Fibroblast of pulmonary artery (primary cell): ENCODE results near the gene TRIO.

Experiments used
- DNase-seq: peaks from one replicate; pipeline ENCODE4 v3.0.0-alpha.2; 2010; ENCODE audit warnings: low read depth
- H3K4me3 ChIP-seq: replicated peaks from 2 replicates; pipeline ENCODE4 v1.5.1; 2011; ENCODE audit warnings: low read depth, mild to moderate bottlenecking, control low read depth, low read length, moderate library complexity
- TF ChIP-seq, protein P1 (sequence below): IDR thresholded peaks from 2 replicates; pipeline ENCODE4 v1.5.1; 2011; ENCODE audit warnings: mild to moderate bottlenecking, control low read depth, low read length, inconsistent platforms; ENCODE audit errors: missing control alignments

TRIO gene

DNA sequence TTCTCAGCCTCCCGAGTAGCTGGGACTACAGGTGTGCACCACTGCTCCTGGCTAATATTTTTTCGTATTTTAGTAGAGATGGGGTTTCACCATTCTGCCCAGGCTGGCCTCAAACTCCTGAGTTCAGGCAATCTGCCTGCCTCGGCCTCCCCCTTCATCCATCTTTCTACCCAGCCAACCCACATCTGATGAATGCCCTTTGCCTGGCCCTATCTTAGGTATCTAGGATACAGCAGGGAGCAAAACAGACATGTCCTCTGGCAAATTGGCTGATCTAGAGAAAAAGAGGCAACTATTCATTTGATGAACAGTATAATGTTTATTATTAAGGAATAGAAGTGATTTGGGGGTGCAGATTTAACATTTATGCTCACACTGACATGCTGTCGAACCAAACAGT, 123.0 kb downstream of the TRIO start:
- no peak for DNase-seq
- H3K4me3 ChIP-seq, result no peak overlapping the region
- TF ChIP-seq, protein P1, sequence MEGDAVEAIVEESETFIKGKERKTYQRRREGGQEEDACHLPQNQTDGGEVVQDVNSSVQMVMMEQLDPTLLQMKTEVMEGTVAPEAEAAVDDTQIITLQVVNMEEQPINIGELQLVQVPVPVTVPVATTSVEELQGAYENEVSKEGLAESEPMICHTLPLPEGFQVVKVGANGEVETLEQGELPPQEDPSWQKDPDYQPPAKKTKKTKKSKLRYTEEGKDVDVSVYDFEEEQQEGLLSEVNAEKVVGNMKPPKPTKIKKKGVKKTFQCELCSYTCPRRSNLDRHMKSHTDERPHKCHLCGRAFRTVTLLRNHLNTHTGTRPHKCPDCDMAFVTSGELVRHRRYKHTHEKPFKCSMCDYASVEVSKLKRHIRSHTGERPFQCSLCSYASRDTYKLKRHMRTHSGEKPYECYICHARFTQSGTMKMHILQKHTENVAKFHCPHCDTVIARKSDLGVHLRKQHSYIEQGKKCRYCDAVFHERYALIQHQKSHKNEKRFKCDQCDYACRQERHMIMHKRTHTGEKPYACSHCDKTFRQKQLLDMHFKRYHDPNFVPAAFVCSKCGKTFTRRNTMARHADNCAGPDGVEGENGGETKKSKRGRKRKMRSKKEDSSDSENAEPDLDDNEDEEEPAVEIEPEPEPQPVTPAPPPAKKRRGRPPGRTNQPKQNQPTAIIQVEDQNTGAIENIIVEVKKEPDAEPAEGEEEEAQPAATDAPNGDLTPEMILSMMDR, result no peak

- TF ChIP-seq, protein P1, result no peak
- DNase-seq, result peak; percentile 26
- no peak overlapping the region for H3K4me3 ChIP-seq
These were observed 123.5 kb downstream of the TRIO start for GRCh38 chr5:14266686-14267085.

DNA sequence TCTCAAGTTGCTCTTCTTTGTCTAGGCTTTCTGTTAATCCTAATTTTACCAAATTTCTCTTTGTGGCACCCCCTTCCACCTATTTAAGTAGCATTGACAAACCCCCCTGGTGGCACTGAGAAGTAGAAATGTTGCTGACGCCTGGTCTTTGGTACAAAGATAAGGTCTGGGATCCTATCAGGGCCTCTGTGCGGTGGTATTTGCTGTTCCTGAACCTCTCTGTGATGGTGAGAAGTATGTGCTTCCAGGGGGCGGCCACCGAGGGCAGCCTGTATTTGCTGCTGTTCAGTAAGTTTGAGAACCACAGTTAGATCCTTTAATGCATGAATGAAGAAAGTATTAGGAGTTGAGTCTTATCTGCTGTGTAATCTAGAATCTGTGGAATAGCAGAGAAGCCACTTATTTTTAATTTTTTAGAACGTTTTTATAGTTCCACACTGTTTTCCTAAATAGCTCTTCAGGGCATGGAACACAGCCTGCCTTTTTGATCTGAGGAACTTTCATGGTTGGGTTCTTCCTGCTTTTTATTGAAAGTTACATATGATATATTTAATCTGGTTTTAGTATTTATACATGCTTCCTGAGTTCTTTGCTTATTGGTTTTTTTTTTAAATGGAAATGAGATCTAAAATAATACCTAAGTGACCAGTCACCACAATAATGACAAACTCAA, 124.2 kb downstream of the TRIO start:
- TF ChIP-seq, protein P1, result no peak
- no peak for DNase-seq
- no peak overlapping the region for H3K4me3 ChIP-seq

DNA sequence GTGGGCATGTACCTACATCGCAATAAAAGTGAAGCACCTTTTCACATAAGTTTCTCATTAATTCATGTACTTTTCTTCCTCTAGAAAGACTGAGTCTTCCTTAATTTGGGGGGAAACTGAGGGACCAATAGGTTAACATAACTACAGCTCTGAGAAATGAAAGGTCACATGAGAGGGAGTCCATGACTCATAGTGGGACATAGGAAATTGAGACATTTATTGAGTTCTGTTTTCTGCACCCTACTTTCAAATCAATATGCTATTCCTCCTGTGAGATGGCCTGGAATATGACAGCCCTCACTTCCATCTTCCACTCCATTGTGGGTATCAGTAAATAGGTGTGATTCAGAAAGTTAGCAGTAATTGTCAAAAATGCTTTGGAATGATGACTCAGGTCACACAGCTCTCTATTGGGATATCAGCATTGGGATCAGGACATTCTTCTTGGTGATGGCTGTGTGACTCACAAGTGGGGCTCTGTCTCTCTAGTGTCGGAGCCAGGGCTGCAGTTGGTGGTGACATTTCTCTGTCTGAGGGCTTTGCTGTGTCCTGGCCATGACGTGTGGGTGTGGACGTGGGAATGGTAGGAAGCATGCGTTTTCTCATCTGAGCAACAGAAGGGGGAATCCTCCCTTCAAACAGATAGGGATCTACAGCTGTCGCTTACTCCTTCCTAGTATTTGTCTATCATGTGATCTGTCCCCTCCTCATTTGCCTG, 125.0 kb downstream of the TRIO start:
- DNase-seq, result peak; percentile 49
- TF ChIP-seq, protein P1, result no peak
- H3K4me3 ChIP-seq, result no peak overlapping the region

GRCh38 chr5:14268738-14269137, 125.6 kb downstream of the TRIO start:
- TF ChIP-seq, protein P1, result no peak
- peak; percentile 59 for DNase-seq
- H3K4me3 ChIP-seq, result no peak overlapping the region

DNA sequence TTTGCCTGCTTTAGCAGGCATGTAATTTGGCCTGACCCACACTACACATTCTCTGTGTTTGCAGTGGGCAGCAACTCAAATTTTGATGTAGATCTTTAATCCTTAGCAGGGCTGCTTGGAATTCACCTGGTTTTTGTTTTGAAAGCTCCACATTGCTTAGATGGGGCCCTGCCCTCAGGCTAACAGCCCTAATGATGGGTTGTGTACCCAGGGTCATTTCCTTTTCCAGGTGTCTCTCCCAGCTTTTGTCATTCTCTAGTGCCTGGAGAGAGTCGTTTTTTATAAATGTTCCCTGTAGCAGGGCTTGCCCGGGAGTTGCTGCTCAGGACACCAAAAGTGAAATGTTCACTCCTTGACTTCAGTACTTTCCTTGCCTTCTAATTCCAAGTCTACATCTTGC, 126.3 kb downstream of the TRIO start:
- no peak for DNase-seq
- TF ChIP-seq, protein P1, result no peak
- no peak overlapping the region for H3K4me3 ChIP-seq

DNA sequence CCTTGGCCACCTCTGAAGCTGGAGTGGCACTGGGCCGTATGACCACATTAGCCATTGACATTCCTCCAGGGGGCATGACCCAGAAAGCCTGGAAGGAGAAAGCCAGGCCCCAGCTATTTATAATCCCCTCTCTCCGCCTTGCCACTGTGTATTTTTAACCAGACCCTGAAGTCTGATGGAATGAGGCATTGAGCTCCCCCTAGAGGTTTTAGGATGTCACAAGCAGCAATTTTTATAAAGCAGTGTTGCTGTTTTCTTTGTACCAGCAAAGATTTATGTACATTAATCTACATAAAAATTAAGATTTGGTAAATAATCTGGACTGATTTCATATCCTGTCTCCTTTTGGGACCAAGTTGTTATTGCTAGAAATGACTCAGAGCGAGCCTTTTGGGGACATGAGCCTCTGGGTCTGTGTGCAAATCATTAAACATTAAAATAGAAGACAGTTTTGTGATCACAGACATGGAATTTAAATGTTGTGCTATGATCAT, 127.1 kb downstream of the TRIO start:
- DNase-seq, result peak; percentile 79

More for the DNA sequence above, 127.1 kb downstream of the TRIO start:
- TF ChIP-seq, protein P1, result peak; percentile 90
- H3K4me3 ChIP-seq, result no peak overlapping the region
